Esophagus (tissue), 2 donors: Measurements from ENCODE around the gene HOXB7. TPM values are rescaled to one million over a fixed set of nuclear protein-coding genes. Genes with fewer than 3 reads are reported as not detected.

ENCODE experiments used
- H3K27ac ChIP-seq, 2 donors: one replicate each; pipeline ENCODE4 v1.5.1; 2013; ENCODE audit warnings: low read depth in 2 of 2, mild to moderate bottlenecking in 2 of 2, inconsistent platforms in 1 of 2, low read length in 1 of 2, moderate library complexity in 1 of 2
- H3K27me3 ChIP-seq, 2 donors: one replicate each; pipeline ENCODE4 v1.6.1; 2013; ENCODE audit warnings: low read length in 2 of 2, control low read depth in 1 of 2, mild to moderate bottlenecking in 1 of 2; ENCODE audit not compliant: insufficient read depth in 2 of 2, control insufficient read depth in 1 of 2
- H3K36me3 ChIP-seq, 2 donors: one replicate each; pipeline ENCODE4 v1.6.1; 2013; ENCODE audit warnings: low read length in 1 of 2; ENCODE audit not compliant: control insufficient read depth in 2 of 2, insufficient read depth in 2 of 2
- H3K4me1 ChIP-seq, 2 donors: one replicate each; pipeline ENCODE4 v1.6.1; 2013; ENCODE audit warnings: low read length in 1 of 2; ENCODE audit not compliant: control insufficient read depth in 2 of 2, insufficient read depth in 2 of 2
- H3K4me3 ChIP-seq, 2 donors: one replicate each; pipeline ENCODE4 v1.5.1; 2013; ENCODE audit warnings: low read length in 2 of 2, mild to moderate bottlenecking in 2 of 2, low read depth in 1 of 2, moderate library complexity in 1 of 2
- H3K9me3 ChIP-seq, 2 donors: one replicate each; pipeline ENCODE4 v1.6.1; 2013; ENCODE audit warnings: mild to moderate bottlenecking in 2 of 2, low read depth in 1 of 2, low read length in 1 of 2, moderate library complexity in 1 of 2; ENCODE audit not compliant: control insufficient read depth in 2 of 2, insufficient read depth in 1 of 2
- WGBS, 2 donors: extraction: QIAGEN DNeasy Blood & Tissue Kit; methylation state at CpG; one replicate each; pipeline ENCODE4 v1.1.7; 2013; 5-methylcytosine and 5-hydroxymethylcytosine counted together
- polyA plus RNA-seq, 2 donors: library from polyadenylated mRNA; stranded (reverse); fragments of 200-250 nt; gene quantifications; one replicate each; pipeline ENCODE4 v1.2.3, GENCODE V29; 2013
- donor health status: healthy with polysubstance abuse.
- donor health status: Bipolar disorder and iron deficiency.

The HOXB7 gene
- polyA plus RNA-seq, 2 donors: 0.27 to 0.39 TPM

- Histone ChIP-seq H3K4me3 (no peak overlapping the region), H3K36me3 (no peaks in the 10 kb centered on the region), H3K4me1 (peaks cover 0 to 10% of the 10 kb centered on the region in 2 donors), H3K9me3 (no peaks in the 10 kb centered on the region), H3K27me3 (peaks cover 0 to 10% of the 10 kb centered on the region in 2 donors), H3K27ac (no peak overlapping the region)
- WGBS, 2 donors: 22 to 27% methylated on average over 33 of the region's 33 CpGs
Measured at GRCh38 chr17:48592057-48592514, 18.7 kb downstream of the HOXB7 start.

DNA sequence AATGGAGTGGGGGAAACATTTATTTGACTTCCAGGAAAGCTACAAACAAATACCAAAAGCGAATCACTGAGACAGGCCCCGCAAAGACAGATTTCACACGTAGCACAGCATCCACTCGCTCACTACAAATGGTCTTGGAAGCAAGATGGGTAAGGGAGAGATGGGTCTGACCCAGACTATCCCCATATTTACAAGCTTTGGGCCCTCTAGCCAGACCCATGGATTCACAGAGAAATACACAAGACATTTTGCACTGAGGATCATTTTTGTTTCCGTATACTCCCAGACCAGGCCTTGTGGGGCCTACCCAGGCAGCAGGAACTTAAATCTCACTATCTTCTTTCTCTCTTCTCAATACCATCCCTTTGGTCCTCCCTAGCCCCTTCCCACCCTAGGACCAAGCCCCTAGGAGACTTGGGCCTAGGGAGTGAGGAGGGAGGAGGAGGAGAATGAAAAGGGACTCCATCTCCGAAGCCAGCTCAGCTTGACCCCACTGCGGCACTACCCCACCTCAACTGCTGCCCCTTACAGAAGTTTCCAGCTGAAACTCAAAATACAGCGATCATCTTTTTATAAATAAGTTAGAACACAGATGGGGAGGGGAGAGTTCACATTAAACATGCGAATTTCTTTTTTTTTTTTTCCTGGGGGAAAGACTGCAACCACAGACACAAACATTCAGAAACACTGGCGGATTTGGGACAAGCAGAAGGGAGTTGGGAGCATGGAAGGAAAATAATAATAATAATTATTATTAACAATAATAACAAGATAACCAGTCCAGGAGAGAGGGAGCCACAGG, 19.4 kb downstream of the HOXB7 start:
- H3K4me1 ChIP-seq: peaks cover 0 to 10% of the 10 kb centered on the region in 2 donors

GRCh38 chr17:48590607-48591161, 20.1 kb downstream of the HOXB7 start:
- Histone ChIP-seq H3K27me3 (peaks cover 0 to 6% of the 10 kb centered on the region in 2 donors), H3K36me3 (no peaks in the 10 kb centered on the region), H3K4me3 (no peak overlapping the region), H3K9me3 (no peaks in the 10 kb centered on the region), H3K4me1 (peaks cover 0 to 5% of the 10 kb centered on the region in 2 donors), H3K27ac (no peak overlapping the region)

More for the DNA sequence above, 19.4 kb downstream of the HOXB7 start:
- Histone ChIP-seq H3K27me3 (peaks cover 0 to 10% of the 10 kb centered on the region in 2 donors), H3K27ac (no peak overlapping the region), H3K36me3 (no peaks in the 10 kb centered on the region), H3K9me3 (no peaks in the 10 kb centered on the region), H3K4me3 (no peak overlapping the region)
- 82 to 93% methylated on average over 10 of the region's 10 CpGs for WGBS, 2 donors

- WGBS, 2 donors: 70 to 82% methylated on average over 23 of the region's 23 CpGs
- H3K27ac ChIP-seq: no peak within 1 kb of the TSS
- peaks cover 0 to 5% of the 10 kb centered on the region in 2 donors for H3K4me1 ChIP-seq
- no peaks in the 10 kb centered on the region for H3K36me3 ChIP-seq
- H3K9me3 ChIP-seq: no peaks in the 10 kb centered on the region
- H3K4me3 ChIP-seq: no peak within 1 kb of the TSS
- H3K27me3 ChIP-seq: peaks cover 0 to 6% of the 10 kb centered on the region in 2 donors
Measured at GRCh38 chr17:48589831-48590606, 20.8 kb downstream of the HOXB7 start, which contains the start of gene HOXB3. TSS of gene HOXB3 (minus strand) at chr17:48590241. CDS start at chr17:48552474, 37,767 bp downstream.

DNA sequence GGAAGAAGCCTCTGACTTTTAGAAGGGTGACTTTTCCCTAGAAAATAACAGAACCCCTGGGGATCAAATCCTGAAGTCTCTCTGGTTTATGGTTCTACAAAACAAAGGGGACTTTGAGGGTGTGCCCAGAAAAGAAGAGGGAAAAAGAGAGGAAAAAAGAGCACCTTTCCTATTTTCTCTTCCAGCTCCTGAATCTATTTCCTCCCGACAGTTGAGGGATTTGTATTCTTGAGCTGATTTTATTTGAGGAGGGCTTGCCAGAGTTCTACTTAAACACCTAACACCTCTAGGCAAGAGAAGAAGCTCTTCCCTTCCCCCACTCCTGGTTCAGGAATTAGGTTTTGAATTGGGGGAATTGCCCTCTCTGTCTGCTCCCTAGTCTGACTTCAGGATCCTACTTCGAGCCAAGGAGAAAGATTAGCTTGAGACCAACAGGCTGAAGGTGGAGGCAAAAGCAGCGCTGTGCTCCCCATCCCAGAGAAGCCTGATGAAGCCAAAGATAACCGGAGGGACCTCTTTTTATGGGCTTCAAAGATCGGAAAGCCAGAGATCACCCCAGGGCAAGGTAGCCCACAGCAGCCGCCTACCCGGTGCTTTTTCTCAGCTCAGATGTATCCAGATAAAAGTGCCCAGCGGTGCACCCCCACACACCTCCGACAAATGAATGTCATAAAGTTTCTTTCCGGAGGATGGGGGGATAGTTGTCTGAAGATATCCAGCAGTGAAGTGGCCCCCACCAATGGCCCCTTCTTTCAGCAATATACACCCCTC, 21.6 kb downstream of the HOXB7 start:
- no peak overlapping the region for H3K27ac ChIP-seq
- WGBS, 2 donors: 47 to 74% methylated on average over 10 of the region's 10 CpGs

DNA sequence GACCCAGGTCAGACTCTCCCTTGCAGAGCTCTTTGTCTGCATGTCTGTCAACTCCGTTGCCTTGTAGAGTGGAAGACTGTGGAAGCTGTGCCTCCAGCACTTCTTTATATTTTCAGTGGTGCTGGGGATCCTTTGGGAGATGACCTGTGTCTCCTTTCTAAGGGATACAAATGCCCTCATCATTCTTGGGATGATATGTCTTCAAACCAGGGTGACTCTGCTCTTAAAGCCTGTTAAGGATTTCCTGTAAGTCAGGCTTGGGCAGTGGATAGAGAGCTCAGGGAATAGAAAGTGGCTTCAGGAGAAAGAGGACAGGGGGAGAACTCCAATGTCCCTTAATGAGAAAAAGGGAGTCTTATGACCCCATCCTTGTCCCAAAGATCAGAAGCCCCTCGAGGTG, 22.3 kb downstream of the HOXB7 start:
- Histone ChIP-seq H3K36me3 (no peaks in the 10 kb centered on the region), H3K9me3 (no peaks in the 10 kb centered on the region), H3K4me1 (peaks cover 0 to 5% of the 10 kb centered on the region in 2 donors), H3K4me3 (no peak overlapping the region), H3K27me3 (peaks cover 0 to 6% of the 10 kb centered on the region in 2 donors), H3K27ac (no peak overlapping the region)
- WGBS, 2 donors: 46 to 70% methylated on average over 2 of the region's 2 CpGs

More for the DNA sequence above, 21.6 kb downstream of the HOXB7 start:
- H3K27me3 ChIP-seq: peaks cover 0 to 6% of the 10 kb centered on the region in 2 donors
- H3K9me3 ChIP-seq: no peaks in the 10 kb centered on the region
- H3K4me3 ChIP-seq: no peak overlapping the region
- peaks cover 0 to 5% of the 10 kb centered on the region in 2 donors for H3K4me1 ChIP-seq
- H3K36me3 ChIP-seq: no peaks in the 10 kb centered on the region

- Histone ChIP-seq H3K27me3 (peaks cover 0 to 5% of the 10 kb centered on the region in 2 donors), H3K4me1 (peaks cover 0 to 1% of the 10 kb centered on the region in 2 donors), H3K4me3 (no peak overlapping the region), H3K27ac (no peak overlapping the region), H3K36me3 (no peaks in the 10 kb centered on the region), H3K9me3 (no peaks in the 10 kb centered on the region)
- WGBS, 2 donors: 75 to 81% methylated on average over 2 of the region's 2 CpGs
Measured at GRCh38 chr17:48588074-48588415, 22.8 kb downstream of the HOXB7 start.

GRCh38 chr17:48587276-48588073, 23.3 kb downstream of the HOXB7 start:
- H3K4me1 ChIP-seq: no peaks in the 10 kb centered on the region
- no peaks in the 10 kb centered on the region for H3K36me3 ChIP-seq
- H3K27me3 ChIP-seq: peaks cover 0 to 3% of the 10 kb centered on the region in 2 donors
- 55 to 78% methylated on average over 5 of the region's 5 CpGs for WGBS, 2 donors
- no peak overlapping the region for H3K4me3 ChIP-seq
- H3K9me3 ChIP-seq: no peaks in the 10 kb centered on the region
- no peak overlapping the region for H3K27ac ChIP-seq
